GM18502 (cell line): ENCODE results near the gene ECPAS.
A peak's percentile ranks its signal among the peaks of the same experiment; 100 is the strongest.
"Not testable (repeated sequence)": the region's sequence is repeated elsewhere in the genome, so short reads cannot be mapped to it uniquely, and the experiment has no call there.

Experiments
- ATAC-seq: cut with Tn5 transposase; IDR thresholded peaks from one replicate; pipeline ENCODE4 v1.9.1; 2021; ENCODE audit warnings: mild to moderate bottlenecking; ENCODE audit not compliant: unreplicated experiment, poor library complexity

The ECPAS gene

GRCh38 chr9:111431684-111432083, 52.5 kb downstream of the ECPAS start:
- ATAC-seq = no peak

GRCh38 chr9:111429175-111429574, 55.0 kb downstream of the ECPAS start:
- ATAC-seq = no peak

- ATAC-seq = no peak
These were observed 57.0 kb downstream of the ECPAS start for GRCh38 chr9:111427186-111427585.

GRCh38 chr9:111423389-111423788, 60.8 kb downstream of the ECPAS start:
- no peak for ATAC-seq

GRCh38 chr9:111414406-111414805, 69.8 kb downstream of the ECPAS start:
- no peak for ATAC-seq

GRCh38 chr9:111413996-111414395, 70.2 kb downstream of the ECPAS start:
- ATAC-seq = no peak

- ATAC-seq = no peak
These were observed 71.9 kb downstream of the ECPAS start for GRCh38 chr9:111412280-111412679.

- no peak for ATAC-seq
These were observed 72.9 kb downstream of the ECPAS start for GRCh38 chr9:111411266-111411665.

- ATAC-seq = no peak
These were observed 76.4 kb downstream of the ECPAS start for GRCh38 chr9:111407813-111408212.

GRCh38 chr9:111405701-111406100, 78.5 kb downstream of the ECPAS start:
- no peak for ATAC-seq

GRCh38 chr9:111401486-111401885, 82.7 kb downstream of the ECPAS start:
- ATAC-seq = not testable (repeated sequence)

GRCh38 chr9:111400564-111400898, 83.7 kb downstream of the ECPAS start:
- no peak for ATAC-seq

GRCh38 chr9:111399772-111400563, 84.2 kb downstream of the ECPAS start:
- ATAC-seq = peak; percentile 65

GRCh38 chr9:111399211-111399739, 84.9 kb downstream of the ECPAS start:
- ATAC-seq = no peak

- ATAC-seq = no peak
These were observed 90.2 kb downstream of the ECPAS start for GRCh38 chr9:111393971-111394370.

- ATAC-seq = no peak
These were observed 94.8 kb downstream of the ECPAS start for GRCh38 chr9:111389406-111389805.

GRCh38 chr9:111386386-111386785, 97.8 kb downstream of the ECPAS start:
- ATAC-seq = peak; percentile 47

- ATAC-seq = no peak
These were observed 103.2 kb downstream of the ECPAS start for GRCh38 chr9:111381006-111381405.

- no peak for ATAC-seq
These were observed 108.2 kb downstream of the ECPAS start for GRCh38 chr9:111375817-111376564.

GRCh38 chr9:111375062-111375461, 109.1 kb downstream of the ECPAS start:
- no peak for ATAC-seq

- ATAC-seq = no peak
These were observed 111.9 kb downstream of the ECPAS start for GRCh38 chr9:111372297-111372696.
